Stimulated activated CD4-positive, alpha-beta T cell treated with anti-CD3 and anti-CD28 coated beads, Interleukin-15, amount 100 ng/mL, for 24 hours (primary cell): ENCODE data around the gene PTDSS2.
"Not testable (repeated sequence)": the region's sequence is repeated elsewhere in the genome, so short reads cannot be mapped to it uniquely, and the experiment has no call there.

Experiments
- DNase-seq: peaks from one replicate; pipeline ENCODE4 v3.0.0-alpha.2; 2020

PTDSS2 gene

DNA sequence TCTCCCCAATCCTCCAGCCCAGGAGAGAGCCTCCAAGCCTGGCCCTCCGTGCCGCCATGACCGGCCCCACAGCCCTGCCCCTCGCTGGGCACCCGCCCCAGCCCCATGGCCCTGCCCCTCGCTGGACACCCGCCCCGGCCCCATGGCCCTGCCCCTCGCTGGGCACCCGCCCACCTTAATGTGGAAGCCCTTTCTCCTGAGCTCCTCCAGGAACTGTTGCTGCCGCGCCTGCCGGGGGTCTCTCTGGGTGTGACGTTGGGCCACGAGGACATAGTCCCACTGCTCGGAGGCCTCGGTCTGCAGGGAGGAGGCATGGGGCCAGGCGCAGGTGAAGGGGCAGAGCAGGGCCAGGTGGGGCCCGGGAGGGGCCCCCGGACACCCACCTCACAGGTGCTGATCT is 16.4 kb upstream of the PTDSS2 start:
- no peak for DNase-seq

DNA sequence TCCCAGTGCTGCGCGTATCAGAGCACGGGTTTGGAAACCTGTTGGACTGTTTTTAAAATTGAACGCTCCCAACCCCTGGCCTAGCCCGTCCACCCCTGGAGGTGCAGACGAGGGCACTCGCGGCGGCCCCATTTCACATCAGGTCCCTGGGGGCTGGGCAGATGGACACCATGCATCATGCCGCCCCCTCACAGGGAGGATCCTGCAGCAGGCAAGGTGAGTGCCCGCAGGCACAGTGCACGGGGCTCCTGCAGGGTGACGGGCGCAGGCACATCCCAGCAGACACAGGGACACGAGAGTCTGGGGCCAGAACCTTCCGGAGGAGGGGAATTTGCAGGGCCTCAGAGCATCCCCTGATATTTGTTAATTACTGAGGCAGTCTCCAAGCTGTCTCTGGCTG is 15.6 kb upstream of the PTDSS2 start:
- DNase-seq, result no peak

DNA sequence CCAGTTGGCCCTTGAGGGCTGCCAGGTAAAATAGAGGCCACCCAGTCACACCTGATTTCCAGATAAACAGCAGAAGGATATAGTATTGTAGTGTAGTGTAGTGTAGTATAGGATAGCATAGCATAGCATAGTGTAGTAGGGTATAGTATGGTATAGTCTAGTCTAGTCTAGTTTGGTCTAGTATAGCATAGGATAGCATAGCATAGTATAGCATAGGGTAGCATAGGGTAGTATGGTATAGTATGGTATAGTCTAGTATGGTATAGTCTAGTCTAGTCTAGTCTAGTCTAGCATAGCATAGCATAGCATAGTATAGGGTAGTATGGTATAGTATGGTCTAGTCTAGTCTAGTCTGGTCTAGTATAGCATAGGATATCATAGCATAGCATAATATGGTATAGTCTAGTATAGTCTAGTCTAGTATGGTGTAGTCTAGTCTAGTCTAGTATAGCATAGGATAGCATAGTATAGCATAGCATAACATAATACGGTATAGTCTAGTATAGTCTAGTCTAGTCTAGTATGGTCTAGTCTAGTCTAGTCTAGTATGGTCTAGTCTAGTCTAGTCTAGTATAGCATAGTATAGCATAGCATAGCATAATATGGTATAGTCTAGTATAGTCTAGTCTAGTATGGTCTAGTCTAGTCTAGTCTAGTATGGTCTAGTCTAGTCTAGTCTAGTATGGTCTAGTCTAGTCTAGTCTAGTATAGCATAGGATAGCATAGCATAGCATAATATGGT is 14.9 kb upstream of the PTDSS2 start:
- DNase-seq, result not testable (repeated sequence)

GRCh38 chr11:437228-437870 is 12.7 kb upstream of the PTDSS2 start:
- no peak for DNase-seq

GRCh38 chr11:438101-438844 is 11.8 kb upstream of the PTDSS2 start:
- DNase-seq, result no peak

- DNase-seq, result no peak
Measured at GRCh38 chr11:439315-440064, 10.6 kb upstream of the PTDSS2 start.

DNA sequence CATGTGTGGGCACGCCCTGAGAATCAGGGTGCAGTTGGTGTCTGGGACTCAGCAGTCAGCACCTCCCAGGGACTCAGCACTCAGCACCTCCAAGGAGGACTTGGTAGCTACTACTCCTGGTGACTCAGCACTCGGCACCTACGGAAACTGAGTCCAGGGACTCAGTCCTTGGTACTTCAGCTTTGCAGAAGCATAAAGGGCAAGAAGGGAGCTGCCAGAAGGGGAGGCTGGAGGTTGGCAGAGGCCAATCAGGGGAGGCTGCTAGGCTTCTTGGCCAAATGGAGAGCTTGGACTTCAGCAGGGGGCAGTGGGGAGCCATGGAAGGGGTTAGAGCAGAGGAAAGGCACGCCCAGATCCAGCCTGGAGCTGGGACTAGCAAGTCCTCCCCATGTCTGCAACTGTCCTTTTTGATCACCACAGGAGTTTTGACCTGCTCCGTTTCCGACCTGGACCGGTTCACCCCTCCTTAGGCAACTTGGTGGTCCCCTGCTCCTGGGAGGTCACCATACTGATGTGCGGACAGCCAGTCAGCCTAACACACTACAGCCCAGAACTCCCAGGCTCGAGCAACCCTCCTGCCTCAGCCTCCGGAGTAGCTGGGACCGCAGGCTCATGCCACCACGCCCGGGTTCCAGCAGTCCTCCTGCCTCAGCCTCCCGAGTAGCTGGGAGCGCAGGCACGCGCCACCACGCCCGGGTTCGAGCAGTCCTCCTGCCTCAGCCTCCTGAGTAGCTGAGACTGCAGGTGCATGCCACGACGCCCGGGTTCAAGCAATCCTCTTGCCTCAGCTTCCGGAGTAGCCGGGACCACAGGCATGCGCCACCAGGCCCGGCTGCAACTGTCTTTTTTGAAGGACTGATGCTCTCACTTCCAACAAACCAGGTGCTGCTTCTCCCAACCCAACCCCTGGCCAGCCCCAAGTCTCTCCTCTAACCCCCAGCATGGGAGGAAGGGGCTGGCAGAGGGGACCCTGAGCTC is 9.7 kb upstream of the PTDSS2 start:
- peak; percentile 41 for DNase-seq

- DNase-seq, result no peak
Measured at GRCh38 chr11:441043-441417, 9.0 kb upstream of the PTDSS2 start.

DNA sequence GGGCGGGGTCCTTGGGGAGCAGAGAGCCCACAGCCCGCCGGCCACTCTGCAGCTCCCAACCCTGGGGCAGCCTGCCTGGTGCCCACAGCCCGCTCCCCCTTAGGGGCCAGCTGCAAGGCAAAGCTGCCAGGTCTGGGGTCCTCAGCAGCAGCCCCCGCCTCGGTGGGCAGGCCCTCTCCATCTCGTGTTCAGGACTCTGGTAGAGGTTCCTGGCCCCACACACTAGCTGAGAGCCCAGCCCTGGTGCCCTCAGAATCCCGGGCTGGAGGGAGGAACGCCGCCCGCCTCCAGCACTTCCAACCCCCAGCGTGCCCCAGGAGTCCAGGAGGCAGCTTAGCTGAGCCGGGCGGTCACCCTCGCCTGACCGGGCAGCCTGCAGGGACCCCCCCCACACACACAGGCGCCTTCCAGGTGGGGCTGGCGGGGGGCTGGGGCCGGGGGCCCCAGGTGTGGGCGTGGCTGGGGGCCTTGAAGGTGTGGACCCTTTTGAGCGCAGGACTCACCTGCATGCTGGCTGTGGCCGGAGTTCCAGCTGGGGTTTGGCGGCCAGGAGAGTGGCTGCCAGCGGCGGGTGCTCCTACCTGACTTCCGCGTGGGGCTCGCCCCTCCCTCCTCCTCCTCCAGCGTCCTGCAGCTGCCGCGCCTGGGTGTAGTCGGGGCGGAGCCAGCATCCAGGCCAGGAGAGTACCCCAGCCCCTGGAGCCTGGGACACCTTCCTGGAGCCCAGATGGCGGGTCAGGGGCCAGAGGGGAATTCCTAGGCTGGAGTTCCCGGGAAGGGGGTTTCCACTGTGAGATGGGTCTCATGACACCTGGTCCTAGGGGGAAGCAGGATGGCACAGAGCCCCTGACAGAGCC is 8.4 kb upstream of the PTDSS2 start, which contains the start of gene ANO9:
ANO9 (minus strand) TSS at position 594 of the 857 bp plus-strand sequence; CDS start at position 509, 85 bp downstream.
- DNase-seq, result peak; percentile 80

- DNase-seq, result no peak
Measured at GRCh38 chr11:442611-443081, 7.4 kb upstream of the PTDSS2 start.

DNA sequence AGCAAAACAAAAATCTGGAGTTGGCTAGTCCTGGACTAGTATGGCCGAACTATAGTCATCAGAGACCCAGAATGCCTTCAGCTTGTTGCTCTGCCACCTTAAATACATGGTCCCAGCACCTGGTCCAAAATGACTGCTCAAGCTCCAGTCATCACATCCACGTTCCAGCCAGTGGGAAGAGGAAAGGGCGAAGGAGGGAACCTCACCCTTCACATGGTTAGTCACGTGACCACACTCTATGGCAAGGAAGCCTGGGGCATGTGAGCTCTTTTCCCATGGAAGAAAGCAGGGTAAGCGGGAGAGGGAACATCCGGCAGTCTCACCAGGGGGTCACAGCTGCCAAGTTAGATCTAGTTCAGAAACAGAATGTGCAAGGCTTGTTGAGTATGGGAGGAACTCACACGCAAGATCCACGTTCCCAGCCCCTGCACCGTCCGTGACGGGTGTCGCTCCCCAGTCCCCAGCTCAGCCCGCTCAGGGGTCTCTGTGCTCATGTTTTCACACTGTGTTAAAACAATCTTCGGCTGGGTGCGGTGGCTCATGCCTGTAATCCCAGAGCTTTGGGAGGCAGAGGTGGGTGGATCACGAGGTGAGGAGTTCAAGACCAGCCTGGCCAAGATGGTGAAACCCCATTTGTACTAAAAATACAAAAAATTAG is 6.4 kb upstream of the PTDSS2 start:
- DNase-seq, result no peak

GRCh38 chr11:444396-445144 is 5.5 kb upstream of the PTDSS2 start:
- DNase-seq, result no peak

DNA sequence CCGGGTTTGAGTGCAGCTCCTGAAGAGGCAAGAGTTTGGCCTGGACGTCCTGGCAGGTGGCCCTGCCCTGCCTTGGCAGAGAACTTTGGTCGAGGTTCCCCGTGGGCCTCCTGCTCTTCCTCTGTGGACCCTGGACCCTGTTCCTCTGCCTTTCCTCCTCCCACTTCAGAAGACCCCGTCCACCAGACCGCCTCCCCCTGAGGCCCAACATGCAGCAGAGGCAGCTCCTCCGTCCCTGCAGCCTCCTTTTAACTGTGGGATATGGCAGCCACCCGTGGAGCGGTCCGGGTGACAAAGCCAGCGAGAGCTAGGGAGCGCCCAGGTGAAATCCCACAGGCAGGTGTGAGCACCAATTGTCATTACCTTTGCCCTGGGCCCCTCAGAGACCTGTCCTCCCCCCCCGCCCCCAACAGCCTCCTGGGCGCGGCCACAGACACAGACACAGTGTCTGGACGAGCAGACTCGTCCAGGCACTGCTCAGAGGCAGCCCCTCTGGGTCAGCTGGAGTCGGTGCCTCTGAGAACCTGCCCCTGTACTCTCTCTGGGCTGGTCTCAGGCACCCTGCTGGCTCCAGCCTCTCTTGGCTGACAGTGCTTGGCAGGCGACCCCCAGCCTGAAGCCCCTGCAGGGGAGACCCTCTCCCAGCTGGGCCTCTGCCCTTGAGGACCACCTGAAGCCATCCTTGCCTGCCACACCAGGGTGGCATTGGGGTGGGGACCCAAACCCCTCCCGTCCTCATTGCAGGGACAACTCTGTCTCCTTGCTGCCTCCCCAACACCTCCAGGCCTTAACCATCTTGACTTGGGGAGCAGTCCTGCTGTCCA is 4.1 kb upstream of the PTDSS2 start:
- no peak for DNase-seq

DNA sequence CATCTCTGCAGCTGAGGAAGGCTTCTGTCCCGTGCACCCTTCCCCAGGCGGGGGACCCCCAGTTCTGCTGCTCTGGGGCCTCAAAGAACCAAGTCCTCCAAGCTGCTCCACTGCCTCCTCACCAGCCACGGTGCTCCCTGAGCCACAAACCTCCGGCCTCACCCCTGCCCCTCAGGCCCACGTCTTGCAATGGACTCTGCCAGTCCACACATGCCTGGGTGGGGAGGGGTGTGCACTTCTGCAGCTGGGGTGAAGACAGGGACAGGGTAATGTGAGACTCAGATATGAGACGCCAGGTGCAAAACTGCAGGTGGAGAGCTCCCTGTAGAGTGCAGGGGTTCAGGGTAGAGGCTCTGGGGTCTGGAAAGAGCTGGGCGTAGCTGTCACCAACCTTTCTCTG is 3.2 kb upstream of the PTDSS2 start:
- DNase-seq, result no peak

GRCh38 chr11:447923-448731 is 2.0 kb upstream of the PTDSS2 start:
- DNase-seq, result peak; percentile 99

- DNase-seq, result peak; percentile 81
Measured at GRCh38 chr11:450809-451451, 851 bp downstream of the PTDSS2 start.

DNA sequence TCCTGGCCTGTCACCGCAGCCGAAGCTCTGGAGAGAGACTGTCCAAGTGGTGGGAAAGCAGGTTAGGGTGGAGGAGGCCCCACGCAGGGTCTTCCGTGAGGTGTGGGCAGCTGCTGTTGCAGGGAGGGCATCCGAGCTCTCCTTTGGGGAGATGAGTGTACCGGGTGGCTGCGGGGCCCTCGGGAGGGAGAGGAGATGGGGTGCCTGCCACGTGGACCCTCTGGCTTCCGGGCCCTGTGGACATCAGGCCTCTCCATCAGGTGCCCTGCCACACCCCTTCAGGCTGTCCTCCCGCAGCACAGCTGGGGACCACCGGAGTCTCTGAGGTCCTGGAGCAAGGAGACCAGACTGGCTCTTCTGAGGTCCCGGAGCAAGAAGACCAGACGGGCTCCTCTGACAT is 1.7 kb downstream of the PTDSS2 start:
- DNase-seq, result no peak
